ENCODE measurements around the gene ARHGAP22. TPM values are rescaled to one million over a fixed set of nuclear protein-coding genes. Genes with fewer than 3 reads are reported as not detected.

ARHGAP22 gene
- polyA plus RNA-seq, 1 experiment = 7.2 TPM

GRCh38 chr10:48623607-48624132 is 18.8 kb upstream of the ARHGAP22 start:
- no peak for DNase-seq (ENCODE audit: low read depth)
- POLR2A ChIA-PET = no interaction called here
- Histone ChIP-seq H3K36me3 (ENCODE audit: control insufficient read depth, insufficient read depth, low read length) (no peaks in the 10 kb centered on the region), H3K27me3 (ENCODE audit: control insufficient read depth, insufficient read depth, low read length) (no peaks in the 10 kb centered on the region), H3K4me3 (ENCODE audit: low read depth, low read length) (no peak overlapping the region)
- CTCF ChIA-PET = interaction anchor here (0.7 to 9.2 kb wide), 5 partner anchors 9 to 355 kb away, joined by 3 to 69 read pairs (median 23); no protein-coding TSS in a partner anchor
- no peak for TF ChIP-seq CTCF (IDR thresholded peaks at IDR 0.05; ENCODE audit: insufficient read depth, low read depth, low read length)

- H3K4me3 ChIP-seq (ENCODE audit: low read depth, low read length) = no peak overlapping the region
- DNase-seq (ENCODE audit: low read depth) = no peak
- no peaks in the 10 kb centered on the region for H3K36me3 ChIP-seq (ENCODE audit: control insufficient read depth, insufficient read depth, low read length)
- POLR2A ChIA-PET = no interaction called here
- CTCF ChIA-PET = interaction anchor here (0.7 to 9.2 kb wide), 6 partner anchors 9 to 74 kb away, joined by 3 to 69 read pairs (median 4); no protein-coding TSS in a partner anchor
- no peaks in the 10 kb centered on the region for H3K27me3 ChIP-seq (ENCODE audit: control insufficient read depth, insufficient read depth, low read length)
- TF ChIP-seq CTCF (IDR thresholded peaks at IDR 0.05; ENCODE audit: insufficient read depth, low read depth, low read length) = no peak
These were observed 18.1 kb upstream of the ARHGAP22 start for GRCh38 chr10:48623009-48623408.

- Histone ChIP-seq H3K36me3 (ENCODE audit: control insufficient read depth, insufficient read depth, low read length) (no peaks in the 10 kb centered on the region), H3K4me3 (ENCODE audit: low read depth, low read length) (no peak overlapping the region), H3K27me3 (ENCODE audit: control insufficient read depth, insufficient read depth, low read length) (no peaks in the 10 kb centered on the region)
- no peak for TF ChIP-seq CTCF (IDR thresholded peaks at IDR 0.05; ENCODE audit: insufficient read depth, low read depth, low read length)
- ChIA-PET POLR2A (no interaction called here), CTCF (interaction anchor here (4.1 to 9.2 kb wide), 2 partner anchors 12 to 35 kb away, joined by 15 to 69 read pairs; no protein-coding TSS in a partner anchor)
- no peak for DNase-seq (ENCODE audit: low read depth)
These were observed 15.8 kb upstream of the ARHGAP22 start for GRCh38 chr10:48620719-48621118.

- ChIA-PET POLR2A (no interaction called here), CTCF (interaction anchor here (3.6 kb wide), 1 partner anchor 40 kb away, joined by 32 read pairs; no protein-coding TSS in a partner anchor)
- no peak for TF ChIP-seq CTCF (IDR thresholded peaks at IDR 0.05; ENCODE audit: insufficient read depth, low read depth, low read length)
These were observed 11.6 kb upstream of the ARHGAP22 start for GRCh38 chr10:48616436-48616835.

GRCh38 chr10:48614481-48615390 is 9.9 kb upstream of the ARHGAP22 start:
- DNase-seq (ENCODE audit: low read depth) = peak; percentile 50
- ChIA-PET POLR2A (no interaction called here), CTCF (interaction anchor here (0.7 to 3.6 kb wide), 13 partner anchors 8 to 90 kb away, joined by 3 to 32 read pairs (median 4); no protein-coding TSS in a partner anchor)
- Histone ChIP-seq H3K27me3 (ENCODE audit: control insufficient read depth, insufficient read depth, low read length) (no peaks in the 10 kb centered on the region), H3K4me3 (ENCODE audit: low read depth, low read length) (no peak overlapping the region), H3K36me3 (ENCODE audit: control insufficient read depth, insufficient read depth, low read length) (no peaks in the 10 kb centered on the region)
- TF ChIP-seq CTCF (IDR thresholded peaks at IDR 0.05; ENCODE audit: insufficient read depth, low read depth, low read length) = peak; percentile 46

More at GRCh38 chr10:48616436-48616835, 11.6 kb upstream of the ARHGAP22 start:
- DNase-seq (ENCODE audit: low read depth) = no peak
- H3K27me3 ChIP-seq (ENCODE audit: control insufficient read depth, insufficient read depth, low read length) = no peaks in the 10 kb centered on the region
- H3K36me3 ChIP-seq (ENCODE audit: control insufficient read depth, insufficient read depth, low read length) = no peaks in the 10 kb centered on the region
- H3K4me3 ChIP-seq (ENCODE audit: low read depth, low read length) = no peak overlapping the region

Data from BJ (cell line).